Pancreas (tissue), 10 donors: ENCODE measurements around the gene BRAP. TPM values are rescaled to one million over a fixed set of nuclear protein-coding genes. Genes with fewer than 3 reads are reported as not detected.

Experiments
- ATAC-seq, 4 donors: fragments of 200-7000 bp; cut with Tn5 transposase; one replicate each; pipeline versions ENCODE4 v1.8.0 to v1.9.1; 2020; ENCODE audit warnings: mild to moderate bottlenecking in 4 of 4, moderate library complexity in 4 of 4
- DNase-seq, 6 donors: peaks; one replicate each; pipeline ENCODE4 v3.0.0-alpha.2; 2020
- FAIRE-seq: peaks from 2 replicates; lab custom pipeline; 2012; peaks lifted over from hg19 to GRCh38; lab: Jason Lieb, UNC
- H3K27ac ChIP-seq, 4 donors: fragments of 200-600 bp; sonication (generic); 1 replicate in 3 of 4; 2 replicates in 1 of 4; pipeline versions ENCODE4 v1.5.0 to v1.8.0; 2020
- H3K27me3 ChIP-seq, 4 donors: fragments of 200-600 bp; one replicate each; pipeline ENCODE4 v1.8.0; 2021
- H3K36me3 ChIP-seq, 3 donors: fragments of 200-600 bp; sonication (generic) in 1 of 3; one replicate each; pipeline versions ENCODE4 v1.5.0 to v1.8.0; 2020 to 2021
- H3K4me1 ChIP-seq, 3 donors: fragments of 200-600 bp; one replicate each; pipeline ENCODE4 v1.8.0; 2021
- H3K4me3 ChIP-seq, 4 donors: fragments of 200-600 bp; sonication (generic) in 2 of 4; one replicate each; pipeline versions ENCODE4 v1.5.0 to v1.8.0; 2020 to 2021
- H3K9me3 ChIP-seq, 4 donors: fragments of 200-600 bp; one replicate each; pipeline ENCODE4 v1.8.0; 2021
- CTCF ChIP-seq, 4 donors: fragments of 200-600 bp; sonication (generic) in 3 of 4; IDR thresholded peaks; one replicate each; pipeline versions ENCODE4 v1.5.0 to v1.8.0; 2021; ENCODE audit warnings: antibody characterized with exemption in 4 of 4
- WGBS, 2 donors: extraction: QIAGEN DNeasy Blood & Tissue Kit; methylation state at CpG; one replicate each; pipeline ENCODE4 v1.1.7; 2013; 5-methylcytosine and 5-hydroxymethylcytosine counted together
- intact Hi-C, 3 donors: fragments of 100-400 bp; cut with DNase I; formaldehyde crosslinking; loops; one replicate each; pipeline versions ENCODE4 v1.11.1 to v1.14.2; 2022
- polyA plus RNA-seq, 2 donors: library from polyadenylated mRNA; stranded (reverse); fragments of 200-250 nt; gene quantifications; one replicate each; pipeline ENCODE4 v1.2.3, GENCODE V29; 2013
- total RNA-seq, 6 donors: library from RNA; stranded (reverse); fragmentation: NEBNext Ultra II Directional in 4 of 6; extraction: Animal tissue kit (Norgen Biotek cat#: 25700) in 4 of 6; gene quantifications; one replicate each; pipeline versions ENCODE4 v1.2.1 to v1.2.4, GENCODE V29; 2021 to 2023
- donor health status: healthy with polysubstance abuse.
- donor health status: DM: no; HTN: no; CAD: no; lungs with moderate emphysema.
- donor health status: DM: no; HTN: no; CAD: no.
- donor health status: control.
- donor health status: control.
- donor health status: Bipolar disorder and iron deficiency.
- donor health status: DM: yes; HTN: yes; CAD: no.
- donor health status: DM: no; HTN: no; CAD: no.
- donor health status: DM: no; HTN: no; CAD: no.
- donor health status: DM: yes; HTN: yes; CAD: no.

The BRAP gene
- total and polyA plus RNA-seq, 8 donors: 3.8 to 9.8 (median 7.5) TPM

DNA sequence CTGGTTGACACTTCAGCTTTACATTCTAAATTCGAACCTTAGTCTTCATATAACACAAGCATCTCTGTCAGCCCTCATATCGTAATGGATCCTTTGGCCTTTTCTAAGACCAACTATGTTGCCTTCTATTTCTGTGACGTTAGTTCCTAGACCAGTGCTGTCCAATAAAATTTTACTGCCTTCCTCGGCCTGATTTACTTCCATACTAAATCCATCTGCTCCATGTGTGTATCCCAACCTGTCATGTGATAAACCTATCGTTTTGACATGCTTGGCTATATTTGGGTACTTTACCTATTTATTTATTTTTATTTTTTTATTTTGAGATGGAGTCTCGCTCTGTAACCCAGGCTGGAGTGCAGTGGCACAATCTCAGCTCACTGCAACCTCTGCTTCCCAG, 20.4 kb upstream of the BRAP start:
- no peaks in the 10 kb centered on the region for H3K9me3 ChIP-seq
- no peak for DNase-seq
- H3K36me3 ChIP-seq: peaks cover 4 to 27% (median 8%) of the 10 kb centered on the region in 3 donors
- TF ChIP-seq CTCF (IDR thresholded peaks at IDR 0.05): no peak
- intact Hi-C loops: no loop called here
- H3K27ac ChIP-seq: no peak overlapping the region
- no peak overlapping the region for H3K4me3 ChIP-seq
- WGBS, 2 donors: 82 to 87% methylated on average over 6 of the region's 6 CpGs
- no peak for ATAC-seq
- H3K27me3 ChIP-seq: no peaks in the 10 kb centered on the region
- no peak for FAIRE-seq
- no peaks in the 10 kb centered on the region for H3K4me1 ChIP-seq

DNA sequence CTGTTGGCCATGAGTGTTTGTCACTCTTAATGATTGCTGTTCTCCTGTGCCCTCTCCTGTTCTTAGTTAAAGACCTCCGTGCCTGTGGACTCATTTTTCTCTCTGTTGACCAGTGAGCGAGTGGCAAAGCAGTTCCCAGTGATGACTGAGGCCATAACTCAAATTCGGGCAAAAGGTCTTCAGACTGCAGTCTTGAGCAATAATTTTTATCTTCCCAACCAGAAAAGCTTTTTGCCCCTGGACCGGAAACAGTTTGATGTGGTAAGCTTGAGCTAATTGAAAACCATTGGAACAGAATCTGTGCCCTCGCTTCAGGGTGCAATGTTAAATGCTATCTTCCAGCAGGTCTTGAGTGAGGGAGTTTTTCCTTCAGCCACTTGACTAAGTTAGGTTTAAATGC, 19.9 kb upstream of the BRAP start:
- Histone ChIP-seq H3K27ac (no peak overlapping the region), H3K9me3 (no peaks in the 10 kb centered on the region), H3K4me1 (no peaks in the 10 kb centered on the region), H3K4me3 (no peak overlapping the region), H3K36me3 (peaks cover 4 to 27% (median 8%) of the 10 kb centered on the region in 3 donors), H3K27me3 (no peaks in the 10 kb centered on the region)
- ATAC-seq: no peak
- no peak for TF ChIP-seq CTCF (IDR thresholded peaks at IDR 0.05)
- 85 to 90% methylated on average over 5 of the region's 5 CpGs for WGBS, 2 donors
- intact Hi-C loops: no loop called here
- no peak for DNase-seq
- FAIRE-seq: no peak

- H3K27ac ChIP-seq: no peak overlapping the region
- TF ChIP-seq CTCF (IDR thresholded peaks at IDR 0.05): no peak
- H3K36me3 ChIP-seq: peaks cover 0 to 14% (median 8%) of the 10 kb centered on the region in 3 donors
- ATAC-seq (no peak), DNase-seq (no peak), FAIRE-seq (no peak)
- H3K27me3 ChIP-seq: no peaks in the 10 kb centered on the region
- H3K4me3 ChIP-seq: no peak overlapping the region
- H3K9me3 ChIP-seq: no peaks in the 10 kb centered on the region
- intact Hi-C loops: no loop called here
- 79 to 85% methylated on average over 2 of the region's 2 CpGs for WGBS, 2 donors
- no peaks in the 10 kb centered on the region for H3K4me1 ChIP-seq
Observed at GRCh38 chr12:111699962-111700361, 14.2 kb upstream of the BRAP start.

GRCh38 chr12:111693818-111694217, 8.1 kb upstream of the BRAP start:
- Histone ChIP-seq H3K27me3 (no peaks in the 10 kb centered on the region), H3K36me3 (peaks cover 0 to 29% (median 0%) of the 10 kb centered on the region in 3 donors), H3K4me1 (no peaks in the 10 kb centered on the region), H3K9me3 (no peaks in the 10 kb centered on the region), H3K4me3 (no peak overlapping the region), H3K27ac (no peak overlapping the region)
- no peak for DNase-seq
- intact Hi-C loops: no loop called here
- ATAC-seq: no peak
- FAIRE-seq: no peak
- no peak for TF ChIP-seq CTCF (IDR thresholded peaks at IDR 0.05)
- 89 to 90% methylated on average over 5 of the region's 5 CpGs for WGBS, 2 donors

DNA sequence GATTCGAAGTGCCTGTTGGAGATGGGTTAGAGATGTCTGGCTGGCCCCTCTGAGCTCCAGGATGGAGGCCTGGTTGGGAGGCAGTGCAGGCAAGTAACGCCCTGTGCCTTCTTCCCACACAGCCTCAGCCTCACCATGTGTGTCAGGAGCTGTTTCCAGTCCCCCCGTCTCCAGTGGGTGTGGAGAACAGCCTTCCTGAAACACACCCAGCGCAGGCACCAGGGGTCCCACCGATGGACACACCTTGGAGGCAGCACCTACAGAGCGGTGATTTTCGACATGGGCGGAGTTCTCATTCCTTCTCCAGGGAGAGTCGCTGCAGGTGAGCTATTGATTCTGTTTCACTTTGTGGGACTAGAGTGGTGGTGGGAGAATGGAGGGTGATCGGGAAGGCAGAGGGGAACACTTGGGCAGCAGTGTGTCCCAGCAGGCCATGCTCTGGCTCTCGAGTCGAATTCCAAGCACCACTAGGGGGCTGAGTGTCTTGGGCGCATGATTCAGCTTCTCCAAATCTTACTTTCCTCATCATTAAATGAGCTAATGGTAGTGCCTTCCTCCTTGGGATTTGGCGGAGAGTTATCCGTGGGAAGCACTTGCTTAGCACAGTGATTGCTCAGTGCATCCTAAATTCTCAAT, 6.9 kb upstream of the BRAP start:
- FAIRE-seq (no peak), DNase-seq (peak in 1 of 6 donors; percentile 59), ATAC-seq (no peak)
- peaks cover 0 to 24% (median 0%) of the 10 kb centered on the region in 3 donors for H3K36me3 ChIP-seq
- 89 to 93% methylated on average over 15 of the region's 15 CpGs for whole genome bisulfite sequencing, 2 donors
- no peak overlapping the region for H3K27ac ChIP-seq
- H3K9me3 ChIP-seq: no peaks in the 10 kb centered on the region
- no peaks in the 10 kb centered on the region for H3K27me3 ChIP-seq
- TF ChIP-seq CTCF (IDR thresholded peaks at IDR 0.05): no peak
- no peak overlapping the region for H3K4me3 ChIP-seq
- intact Hi-C loops: no loop called here
- no peaks in the 10 kb centered on the region for H3K4me1 ChIP-seq
